ENCODE measurements around the gene SRRM5.

The SRRM5 gene

DNA sequence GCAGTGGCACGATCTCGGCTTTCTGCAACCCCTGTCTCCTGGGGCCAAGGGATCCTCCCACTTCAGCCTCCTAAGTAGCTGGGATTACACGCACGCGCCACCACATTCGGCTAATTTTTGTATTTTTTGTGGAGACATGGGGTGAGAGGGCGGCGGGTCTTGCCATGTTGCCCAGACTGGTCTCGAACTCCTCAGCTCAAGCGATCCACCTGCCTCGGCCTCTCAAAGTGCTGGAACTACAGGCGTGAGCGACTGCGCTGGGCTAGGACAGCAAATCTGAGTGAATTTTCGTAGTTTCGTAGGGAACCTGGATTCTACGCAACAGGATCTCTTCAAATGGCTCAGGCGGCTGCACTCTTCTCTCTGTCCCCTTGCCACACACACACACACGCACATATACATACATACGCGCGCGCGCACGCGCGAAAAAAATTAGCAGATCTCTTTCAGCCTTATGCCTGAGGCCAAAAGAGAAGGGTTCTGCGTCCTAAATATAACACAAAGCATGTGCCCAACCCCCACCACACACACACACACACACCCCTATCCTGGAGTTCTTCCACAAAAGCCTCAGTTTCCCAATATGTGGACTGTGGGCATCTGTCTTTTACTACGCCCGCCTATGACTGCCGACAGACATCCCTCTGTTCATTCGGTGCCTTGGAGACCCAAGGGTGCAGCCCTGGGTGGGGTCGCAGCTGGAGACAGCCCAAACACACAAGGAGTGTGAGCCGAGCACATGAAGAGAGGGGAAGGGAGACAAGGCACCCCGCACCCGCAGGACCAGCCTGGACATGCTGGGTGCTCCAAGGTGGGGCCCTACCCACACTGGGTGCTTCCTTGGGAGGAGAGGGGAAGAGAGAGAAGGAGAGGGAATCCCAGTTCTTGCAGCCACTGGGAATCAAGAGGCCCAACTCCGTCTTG lies 35.7 kb upstream of the SRRM5 start:
- TF ChIP-seq MYC (IDR thresholded peaks at IDR 0.05; ENCODE audit: low read depth, low read length) (no peak), POLR2A (IDR thresholded peaks at IDR 0.05; ENCODE audit: extremely low read depth, insufficient read length) (no peak)
- TF ChIP-seq, protein P1, sequence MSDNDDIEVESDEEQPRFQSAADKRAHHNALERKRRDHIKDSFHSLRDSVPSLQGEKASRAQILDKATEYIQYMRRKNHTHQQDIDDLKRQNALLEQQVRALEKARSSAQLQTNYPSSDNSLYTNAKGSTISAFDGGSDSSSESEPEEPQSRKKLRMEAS (IDR thresholded peaks at IDR 0.05; ENCODE audit: low read depth, low read length), result no peak
- TF ChIP-seq, protein P2, sequence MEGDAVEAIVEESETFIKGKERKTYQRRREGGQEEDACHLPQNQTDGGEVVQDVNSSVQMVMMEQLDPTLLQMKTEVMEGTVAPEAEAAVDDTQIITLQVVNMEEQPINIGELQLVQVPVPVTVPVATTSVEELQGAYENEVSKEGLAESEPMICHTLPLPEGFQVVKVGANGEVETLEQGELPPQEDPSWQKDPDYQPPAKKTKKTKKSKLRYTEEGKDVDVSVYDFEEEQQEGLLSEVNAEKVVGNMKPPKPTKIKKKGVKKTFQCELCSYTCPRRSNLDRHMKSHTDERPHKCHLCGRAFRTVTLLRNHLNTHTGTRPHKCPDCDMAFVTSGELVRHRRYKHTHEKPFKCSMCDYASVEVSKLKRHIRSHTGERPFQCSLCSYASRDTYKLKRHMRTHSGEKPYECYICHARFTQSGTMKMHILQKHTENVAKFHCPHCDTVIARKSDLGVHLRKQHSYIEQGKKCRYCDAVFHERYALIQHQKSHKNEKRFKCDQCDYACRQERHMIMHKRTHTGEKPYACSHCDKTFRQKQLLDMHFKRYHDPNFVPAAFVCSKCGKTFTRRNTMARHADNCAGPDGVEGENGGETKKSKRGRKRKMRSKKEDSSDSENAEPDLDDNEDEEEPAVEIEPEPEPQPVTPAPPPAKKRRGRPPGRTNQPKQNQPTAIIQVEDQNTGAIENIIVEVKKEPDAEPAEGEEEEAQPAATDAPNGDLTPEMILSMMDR (IDR thresholded peaks at IDR 0.05; ENCODE audit: low read depth, low read length), result no peak
- peak overlapping the region; percentile 37 for H3K4me3 ChIP-seq (ENCODE audit: low read depth, low read length)
- no peak for DNase-seq (ENCODE audit: low read depth)

DNA sequence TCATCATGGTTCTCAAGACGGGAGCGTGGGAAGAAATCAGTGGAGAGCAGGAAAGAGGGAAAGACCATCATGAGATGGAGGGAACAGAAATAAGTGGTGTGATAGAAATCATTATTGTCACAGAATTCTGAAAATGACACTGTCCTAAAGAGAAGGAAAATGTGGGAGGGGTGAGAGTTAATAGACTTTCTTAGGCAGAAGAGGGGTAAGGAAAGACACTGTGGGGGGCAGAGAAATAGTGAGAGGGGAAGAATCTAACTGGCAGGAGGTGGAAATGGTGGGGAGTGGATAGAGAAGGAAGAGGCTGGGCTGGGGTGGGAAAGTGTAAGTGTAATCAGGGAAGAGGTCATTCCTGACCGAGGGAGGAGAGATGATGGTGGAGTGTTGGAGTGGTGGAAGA lies 33.1 kb upstream of the SRRM5 start:
- H3K4me3 ChIP-seq (ENCODE audit: low read depth, low read length), result no peak overlapping the region
- TF ChIP-seq, protein P1 (IDR thresholded peaks at IDR 0.05; ENCODE audit: low read depth, low read length), result no peak
- no peak for TF ChIP-seq MYC (IDR thresholded peaks at IDR 0.05; ENCODE audit: low read depth, low read length)
- TF ChIP-seq POLR2A (IDR thresholded peaks at IDR 0.05; ENCODE audit: extremely low read depth, insufficient read length), result no peak
- TF ChIP-seq, protein P2 (IDR thresholded peaks at IDR 0.05; ENCODE audit: low read depth, low read length), result no peak
- no peak for DNase-seq (ENCODE audit: low read depth)

DNA sequence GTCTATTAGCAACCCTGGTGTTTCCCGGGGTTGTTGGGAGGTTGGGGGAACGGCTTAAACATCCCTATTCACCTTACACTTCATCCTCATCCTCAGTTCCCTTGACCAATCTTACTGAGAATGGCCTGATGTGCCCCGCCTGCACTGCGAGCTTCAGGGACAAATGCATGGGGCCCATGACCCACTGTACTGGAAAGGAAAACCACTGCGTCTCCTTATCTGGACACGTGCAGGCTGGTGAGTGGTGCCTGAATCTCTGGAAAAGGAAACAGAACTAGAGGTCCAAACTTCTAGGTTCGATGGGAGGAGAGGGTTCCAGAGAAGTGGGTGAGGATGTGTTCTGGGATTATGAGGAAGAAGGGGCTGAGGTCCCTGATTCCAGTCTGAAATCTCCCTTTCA lies 30.4 kb upstream of the SRRM5 start:
- no peak overlapping the region for H3K4me3 ChIP-seq (ENCODE audit: low read depth, low read length)
- DNase-seq (ENCODE audit: low read depth), result no peak
- TF ChIP-seq, protein P2 (IDR thresholded peaks at IDR 0.05; ENCODE audit: low read depth, low read length), result no peak
- TF ChIP-seq POLR2A (IDR thresholded peaks at IDR 0.05; ENCODE audit: extremely low read depth, insufficient read length) (no peak), MYC (IDR thresholded peaks at IDR 0.05; ENCODE audit: low read depth, low read length) (no peak)
- TF ChIP-seq, protein P1 (IDR thresholded peaks at IDR 0.05; ENCODE audit: low read depth, low read length), result no peak

DNA sequence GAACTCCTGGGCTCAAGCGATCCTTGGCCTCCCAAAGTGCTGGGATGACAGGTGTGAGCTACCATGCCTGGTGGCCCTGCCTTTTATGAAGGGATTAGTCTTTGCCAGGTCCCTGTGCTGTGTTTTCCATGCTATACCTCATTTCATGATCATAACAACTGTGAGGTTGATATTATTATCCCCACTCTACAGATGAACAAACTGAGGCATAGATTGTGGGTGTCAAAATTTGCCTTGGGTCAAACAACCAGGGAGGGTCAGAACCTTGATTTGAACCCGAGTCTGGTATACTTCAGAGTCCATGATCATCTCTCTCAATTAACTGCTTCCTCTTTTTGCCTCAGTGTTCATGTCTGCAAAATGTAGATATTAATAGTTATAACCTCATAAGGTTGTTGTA lies 29.4 kb upstream of the SRRM5 start:
- no peak overlapping the region for H3K4me3 ChIP-seq (ENCODE audit: low read depth, low read length)
- TF ChIP-seq, protein P2 (IDR thresholded peaks at IDR 0.05; ENCODE audit: low read depth, low read length), result no peak
- TF ChIP-seq, protein P1 (IDR thresholded peaks at IDR 0.05; ENCODE audit: low read depth, low read length), result no peak
- TF ChIP-seq POLR2A (IDR thresholded peaks at IDR 0.05; ENCODE audit: extremely low read depth, insufficient read length), result no peak
- no peak for TF ChIP-seq MYC (IDR thresholded peaks at IDR 0.05; ENCODE audit: low read depth, low read length)
- DNase-seq (ENCODE audit: low read depth), result no peak

DNA sequence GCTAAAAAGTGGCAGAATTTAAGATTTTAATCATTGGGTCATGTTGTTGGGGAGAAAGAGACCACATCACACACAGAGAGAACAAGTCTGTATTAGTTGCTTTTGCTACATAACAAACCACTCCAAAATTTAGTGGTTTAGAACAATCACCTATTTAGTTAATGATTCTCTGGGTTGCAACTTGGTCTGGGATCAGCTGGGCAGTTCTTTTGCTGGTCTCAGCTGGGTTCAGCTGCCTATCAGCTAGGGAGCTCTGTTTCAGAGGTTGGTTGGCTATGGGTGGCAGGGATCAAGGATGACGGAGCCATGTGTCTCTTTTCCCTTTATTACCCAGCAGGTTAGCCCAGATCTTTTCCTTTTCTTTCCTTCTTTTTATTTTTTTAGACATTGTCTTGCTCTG lies 27.4 kb upstream of the SRRM5 start:
- TF ChIP-seq, protein P2 (IDR thresholded peaks at IDR 0.05; ENCODE audit: low read depth, low read length), result no peak
- TF ChIP-seq MYC (IDR thresholded peaks at IDR 0.05; ENCODE audit: low read depth, low read length) (no peak), POLR2A (IDR thresholded peaks at IDR 0.05; ENCODE audit: extremely low read depth, insufficient read length) (no peak)
- TF ChIP-seq, protein P1 (IDR thresholded peaks at IDR 0.05; ENCODE audit: low read depth, low read length), result no peak
- no peak overlapping the region for H3K4me3 ChIP-seq (ENCODE audit: low read depth, low read length)
- DNase-seq (ENCODE audit: low read depth), result no peak

Measured in NB4 (cell line).